HL-60 (cell line): Measurements from ENCODE around the gene OSR1.

Source experiments
- TF ChIP-seq, protein P1 (sequence below): IDR thresholded peaks from one replicate; pipeline ENCODE4 v1.5.1; 2011; ENCODE audit warnings: low read length, control low read depth, inconsistent platforms; ENCODE audit not compliant: insufficient read depth
- TF ChIP-seq, protein P2 (sequence below): IDR thresholded peaks from 2 replicates; pipeline ENCODE4 v1.6.1; 2012; ENCODE audit warnings: low read depth; ENCODE audit not compliant: insufficient replicate concordance

DNA sequence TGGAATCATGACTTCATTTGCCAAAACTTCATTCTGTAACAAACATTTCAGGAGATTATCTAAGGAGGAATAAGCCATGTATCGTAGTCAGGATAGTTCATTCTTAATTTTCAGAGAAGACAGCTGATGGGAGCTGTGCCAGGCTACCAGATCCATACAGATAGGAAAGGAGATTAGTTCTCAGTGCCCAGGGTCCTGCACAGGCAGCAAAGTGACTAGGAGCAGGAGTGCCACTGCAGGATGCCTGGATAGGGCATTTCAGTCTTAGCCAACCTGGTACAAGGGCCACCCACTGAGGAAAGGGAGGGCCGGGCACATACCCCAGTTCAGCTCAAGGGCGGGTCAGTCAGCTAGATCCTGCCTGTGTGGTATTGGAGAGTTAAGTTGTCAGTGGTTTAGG, 6.7 kb upstream of the OSR1 start:
- TF ChIP-seq, protein P1, sequence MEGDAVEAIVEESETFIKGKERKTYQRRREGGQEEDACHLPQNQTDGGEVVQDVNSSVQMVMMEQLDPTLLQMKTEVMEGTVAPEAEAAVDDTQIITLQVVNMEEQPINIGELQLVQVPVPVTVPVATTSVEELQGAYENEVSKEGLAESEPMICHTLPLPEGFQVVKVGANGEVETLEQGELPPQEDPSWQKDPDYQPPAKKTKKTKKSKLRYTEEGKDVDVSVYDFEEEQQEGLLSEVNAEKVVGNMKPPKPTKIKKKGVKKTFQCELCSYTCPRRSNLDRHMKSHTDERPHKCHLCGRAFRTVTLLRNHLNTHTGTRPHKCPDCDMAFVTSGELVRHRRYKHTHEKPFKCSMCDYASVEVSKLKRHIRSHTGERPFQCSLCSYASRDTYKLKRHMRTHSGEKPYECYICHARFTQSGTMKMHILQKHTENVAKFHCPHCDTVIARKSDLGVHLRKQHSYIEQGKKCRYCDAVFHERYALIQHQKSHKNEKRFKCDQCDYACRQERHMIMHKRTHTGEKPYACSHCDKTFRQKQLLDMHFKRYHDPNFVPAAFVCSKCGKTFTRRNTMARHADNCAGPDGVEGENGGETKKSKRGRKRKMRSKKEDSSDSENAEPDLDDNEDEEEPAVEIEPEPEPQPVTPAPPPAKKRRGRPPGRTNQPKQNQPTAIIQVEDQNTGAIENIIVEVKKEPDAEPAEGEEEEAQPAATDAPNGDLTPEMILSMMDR: no peak
- TF ChIP-seq, protein P2, sequence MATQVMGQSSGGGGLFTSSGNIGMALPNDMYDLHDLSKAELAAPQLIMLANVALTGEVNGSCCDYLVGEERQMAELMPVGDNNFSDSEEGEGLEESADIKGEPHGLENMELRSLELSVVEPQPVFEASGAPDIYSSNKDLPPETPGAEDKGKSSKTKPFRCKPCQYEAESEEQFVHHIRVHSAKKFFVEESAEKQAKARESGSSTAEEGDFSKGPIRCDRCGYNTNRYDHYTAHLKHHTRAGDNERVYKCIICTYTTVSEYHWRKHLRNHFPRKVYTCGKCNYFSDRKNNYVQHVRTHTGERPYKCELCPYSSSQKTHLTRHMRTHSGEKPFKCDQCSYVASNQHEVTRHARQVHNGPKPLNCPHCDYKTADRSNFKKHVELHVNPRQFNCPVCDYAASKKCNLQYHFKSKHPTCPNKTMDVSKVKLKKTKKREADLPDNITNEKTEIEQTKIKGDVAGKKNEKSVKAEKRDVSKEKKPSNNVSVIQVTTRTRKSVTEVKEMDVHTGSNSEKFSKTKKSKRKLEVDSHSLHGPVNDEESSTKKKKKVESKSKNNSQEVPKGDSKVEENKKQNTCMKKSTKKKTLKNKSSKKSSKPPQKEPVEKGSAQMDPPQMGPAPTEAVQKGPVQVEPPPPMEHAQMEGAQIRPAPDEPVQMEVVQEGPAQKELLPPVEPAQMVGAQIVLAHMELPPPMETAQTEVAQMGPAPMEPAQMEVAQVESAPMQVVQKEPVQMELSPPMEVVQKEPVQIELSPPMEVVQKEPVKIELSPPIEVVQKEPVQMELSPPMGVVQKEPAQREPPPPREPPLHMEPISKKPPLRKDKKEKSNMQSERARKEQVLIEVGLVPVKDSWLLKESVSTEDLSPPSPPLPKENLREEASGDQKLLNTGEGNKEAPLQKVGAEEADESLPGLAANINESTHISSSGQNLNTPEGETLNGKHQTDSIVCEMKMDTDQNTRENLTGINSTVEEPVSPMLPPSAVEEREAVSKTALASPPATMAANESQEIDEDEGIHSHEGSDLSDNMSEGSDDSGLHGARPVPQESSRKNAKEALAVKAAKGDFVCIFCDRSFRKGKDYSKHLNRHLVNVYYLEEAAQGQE: no peak
